Neural cell (in vitro differentiated cells): ENCODE measurements around the gene CSDE1. TPM values are rescaled to one million over a fixed set of nuclear protein-coding genes. Genes with fewer than 3 reads are reported as not detected.

Experiments
- H2AFZ ChIP-seq: fragments of 200-600, 300-800 bp; sonication (generic), shearing (Covaris generic); 2 replicates; pipeline ENCODE4 v1.6.0; 2014; ENCODE audit warnings: low read depth, mild to moderate bottlenecking, antibody characterized with exemption, low read length, moderate library complexity
- H3F3A ChIP-seq: fragments of 200-600 bp; shearing (Covaris generic); 2 replicates; pipeline ENCODE4 v1.6.1; 2016; ENCODE audit warnings: mild to moderate bottlenecking, moderate library complexity, mixed read lengths, antibody characterized with exemption, low read length; ENCODE audit not compliant: insufficient read depth, poor library complexity, severe bottlenecking
- H3K27ac ChIP-seq: fragments of 200-600, 300-800 bp; sonication (generic), shearing (Covaris generic); 2 replicates; pipeline ENCODE4 v1.5.1; 2014; ENCODE audit warnings: mild to moderate bottlenecking, low read length, moderate library complexity
- H3K27me3 ChIP-seq: fragments of 300-800, 200-600 bp; sonication (generic), shearing (Covaris generic); 2 replicates; pipeline ENCODE4 v1.6.0; 2014; ENCODE audit warnings: mild to moderate bottlenecking, low read depth, low read length, moderate library complexity; ENCODE audit not compliant: insufficient read depth
- H3K36me3 ChIP-seq: fragments of 300-800, 200-600 bp; sonication (generic), shearing (Covaris generic); 2 replicates; pipeline ENCODE4 v1.5.1; 2014; ENCODE audit warnings: mild to moderate bottlenecking, antibody characterized with exemption, low read length, moderate library complexity; ENCODE audit not compliant: insufficient read depth
- H3K4me2 ChIP-seq: fragments of 300-800, 200-600 bp; sonication (generic), shearing (Covaris generic); 2 replicates; pipeline ENCODE4 v1.6.0; 2014; ENCODE audit warnings: mild to moderate bottlenecking, low read length
- H3K4me3 ChIP-seq: fragments of 300-800, 200-600 bp; sonication (generic), shearing (Covaris generic); 2 replicates; pipeline ENCODE4 v1.5.1; 2014; ENCODE audit warnings: mild to moderate bottlenecking, low read length, moderate library complexity
- H3K79me2 ChIP-seq: fragments of 200-600 bp; shearing (Covaris generic); replicated peaks from 2 replicates; pipeline ENCODE4 v1.6.0; 2014; ENCODE audit warnings: mild to moderate bottlenecking, low read length, moderate library complexity; ENCODE audit not compliant: insufficient read depth
- H3K9ac ChIP-seq: fragments of 300-800, 200-600 bp; sonication (generic), shearing (Covaris generic); 2 replicates; pipeline ENCODE4 v1.6.1; 2016; ENCODE audit warnings: mild to moderate bottlenecking, low read length, mixed read lengths
- H3K9me2 ChIP-seq: fragments of 200-600 bp; shearing (Covaris generic); 2 replicates; pipeline ENCODE4 v1.6.1; 2016; ENCODE audit warnings: mild to moderate bottlenecking, low read length, mixed read lengths; ENCODE audit not compliant: insufficient read depth
- H3K9me3 ChIP-seq: fragments of 200-600, 300-800 bp; sonication (generic), shearing (Covaris generic); 2 replicates; pipeline ENCODE4 v1.6.1; 2016; ENCODE audit warnings: mild to moderate bottlenecking, mixed run types, low read length, moderate library complexity, mixed read lengths
- H4K20me1 ChIP-seq: fragments of 200-600 bp; shearing (Covaris generic); 2 replicates; pipeline ENCODE4 v1.6.1; 2016; ENCODE audit warnings: mild to moderate bottlenecking, mixed run types; ENCODE audit not compliant: insufficient read depth
- CTCF ChIP-seq: fragments of 450-650 bp; IDR thresholded peaks from 2 replicates; pipeline ENCODE4 v1.5.1; 2014; ENCODE audit warnings: antibody characterized with exemption, mild to moderate bottlenecking, moderate library complexity; ENCODE audit not compliant: poor library complexity, severe bottlenecking
- EP300 ChIP-seq: fragments of 450-650 bp; conservative IDR thresholded peaks from 2 replicates; pipeline ENCODE4 v1.6.1; 2014; ENCODE audit warnings: antibody characterized with exemption, mild to moderate bottlenecking, moderate library complexity; ENCODE audit not compliant: poor library complexity, severe bottlenecking
- EZH2 ChIP-seq: fragments of 200-600, 300-800 bp; shearing (Covaris generic), sonication (generic); IDR thresholded peaks from 2 replicates; pipeline ENCODE4 v1.6.1; 2014; ENCODE audit warnings: antibody characterized with exemption, low read length, borderline replicate concordance, mild to moderate bottlenecking; ENCODE audit not compliant: insufficient read depth, poor library complexity, severe bottlenecking
- MXI1 ChIP-seq: fragments of 450-650 bp; conservative IDR thresholded peaks from 2 replicates; pipeline ENCODE4 v1.6.1; 2014; ENCODE audit warnings: antibody characterized with exemption, mild to moderate bottlenecking; ENCODE audit not compliant: poor library complexity, severe bottlenecking
- POLR2AphosphoS5 ChIP-seq: IDR thresholded peaks from 2 replicates; pipeline ENCODE4 v1.6.1; 2012
- RAD21 ChIP-seq: fragments of 450-650 bp; conservative IDR thresholded peaks from 2 replicates; pipeline ENCODE4 v1.6.1; 2014; ENCODE audit warnings: antibody characterized with exemption, mild to moderate bottlenecking, moderate library complexity
- SMC3 ChIP-seq: fragments of 450-650 bp; conservative IDR thresholded peaks from 2 replicates; pipeline ENCODE4 v1.6.1; 2014; ENCODE audit warnings: antibody characterized with exemption, mild to moderate bottlenecking, moderate library complexity; ENCODE audit not compliant: poor library complexity
- TAF1 ChIP-seq: IDR thresholded peaks from 2 replicates; pipeline ENCODE4 v1.6.1; 2012; ENCODE audit warnings: low read depth
- polyA plus RNA-seq: library from polyadenylated mRNA; depleted of rRNA; stranded (reverse); fragments of >200 nt; gene quantifications from 2 replicates; pipeline ENCODE4 v1.2.3, GENCODE V29; 2014
- TF ChIP-seq, protein P1 (sequence below): IDR thresholded peaks from 2 replicates; pipeline ENCODE4 v1.6.1; 2012; ENCODE audit warnings: borderline replicate concordance

Gene CSDE1
- polyA plus RNA-seq, 1 donor from 2014 or later = 424 TPM

DNA sequence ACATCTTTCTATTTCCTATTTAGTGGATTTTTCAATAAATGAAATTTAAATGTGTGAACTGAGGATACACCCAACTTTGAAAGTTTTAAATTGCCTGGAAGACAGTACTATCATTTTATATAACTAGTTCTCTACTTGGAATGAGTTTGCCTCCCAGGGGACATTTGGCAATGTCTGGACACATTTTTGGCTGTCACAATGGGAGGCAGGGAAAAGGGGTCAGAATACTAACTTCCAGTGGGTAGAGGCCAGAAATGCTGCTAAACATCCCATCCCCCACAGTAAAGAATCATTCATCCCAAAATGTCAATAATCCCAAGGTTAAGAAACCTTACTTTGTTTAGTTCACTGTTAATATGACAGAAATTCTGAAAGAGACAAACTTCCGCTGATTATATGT lies 28.0 kb downstream of the CSDE1 start:
- no peak overlapping the region for H3K4me3 ChIP-seq
- no peaks in the 10 kb centered on the region for H3K9me3 ChIP-seq
- H3K36me3 ChIP-seq = peaks cover 19% of the 10 kb centered on the region
- H4K20me1 ChIP-seq = peaks cover 3% of the 10 kb centered on the region
- no peak overlapping the region for H2AFZ ChIP-seq
- H3K4me2 ChIP-seq = no peak overlapping the region
- no peak overlapping the region for H3K9ac ChIP-seq
- no peak overlapping the region for H3K27ac ChIP-seq
- no peaks in the 10 kb centered on the region for H3K27me3 ChIP-seq
- H3K9me2 ChIP-seq = no peaks in the 10 kb centered on the region
- H3F3A ChIP-seq = no peaks in the 10 kb centered on the region
- peaks cover 23% of the 10 kb centered on the region for H3K79me2 ChIP-seq
- TF ChIP-seq TAF1 (no peak), MXI1 (no peak), EZH2 (no peak), SMC3 (no peak), POLR2AphosphoS5 (no peak), EP300 (no peak), RAD21 (no peak), CTCF (no peak)
- TF ChIP-seq, protein P1, sequence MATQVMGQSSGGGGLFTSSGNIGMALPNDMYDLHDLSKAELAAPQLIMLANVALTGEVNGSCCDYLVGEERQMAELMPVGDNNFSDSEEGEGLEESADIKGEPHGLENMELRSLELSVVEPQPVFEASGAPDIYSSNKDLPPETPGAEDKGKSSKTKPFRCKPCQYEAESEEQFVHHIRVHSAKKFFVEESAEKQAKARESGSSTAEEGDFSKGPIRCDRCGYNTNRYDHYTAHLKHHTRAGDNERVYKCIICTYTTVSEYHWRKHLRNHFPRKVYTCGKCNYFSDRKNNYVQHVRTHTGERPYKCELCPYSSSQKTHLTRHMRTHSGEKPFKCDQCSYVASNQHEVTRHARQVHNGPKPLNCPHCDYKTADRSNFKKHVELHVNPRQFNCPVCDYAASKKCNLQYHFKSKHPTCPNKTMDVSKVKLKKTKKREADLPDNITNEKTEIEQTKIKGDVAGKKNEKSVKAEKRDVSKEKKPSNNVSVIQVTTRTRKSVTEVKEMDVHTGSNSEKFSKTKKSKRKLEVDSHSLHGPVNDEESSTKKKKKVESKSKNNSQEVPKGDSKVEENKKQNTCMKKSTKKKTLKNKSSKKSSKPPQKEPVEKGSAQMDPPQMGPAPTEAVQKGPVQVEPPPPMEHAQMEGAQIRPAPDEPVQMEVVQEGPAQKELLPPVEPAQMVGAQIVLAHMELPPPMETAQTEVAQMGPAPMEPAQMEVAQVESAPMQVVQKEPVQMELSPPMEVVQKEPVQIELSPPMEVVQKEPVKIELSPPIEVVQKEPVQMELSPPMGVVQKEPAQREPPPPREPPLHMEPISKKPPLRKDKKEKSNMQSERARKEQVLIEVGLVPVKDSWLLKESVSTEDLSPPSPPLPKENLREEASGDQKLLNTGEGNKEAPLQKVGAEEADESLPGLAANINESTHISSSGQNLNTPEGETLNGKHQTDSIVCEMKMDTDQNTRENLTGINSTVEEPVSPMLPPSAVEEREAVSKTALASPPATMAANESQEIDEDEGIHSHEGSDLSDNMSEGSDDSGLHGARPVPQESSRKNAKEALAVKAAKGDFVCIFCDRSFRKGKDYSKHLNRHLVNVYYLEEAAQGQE = no peak

DNA sequence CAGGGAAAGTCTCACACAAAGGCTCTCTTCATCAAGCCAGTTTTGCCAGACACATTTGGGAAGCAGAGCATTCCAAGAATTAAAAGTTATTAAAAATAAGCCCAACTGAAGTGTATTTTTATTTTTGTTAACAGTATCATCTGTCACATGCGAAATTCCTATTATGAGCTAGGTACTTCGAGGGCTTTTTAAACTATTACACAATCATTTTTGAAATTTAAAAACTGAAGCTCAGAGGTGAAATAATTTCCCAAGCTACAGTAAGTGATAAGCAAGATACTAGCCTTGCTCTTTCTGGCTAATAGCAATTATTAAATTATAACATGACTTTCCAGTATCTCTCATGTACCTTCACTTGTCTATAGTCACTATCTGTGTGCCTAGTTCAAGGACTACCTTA lies 29.2 kb downstream of the CSDE1 start:
- no peak for TF ChIP-seq POLR2AphosphoS5
- Histone ChIP-seq H3K9me2 (no peaks in the 10 kb centered on the region), H3K4me3 (no peak overlapping the region), H4K20me1 (no peaks in the 10 kb centered on the region), H3K9ac (no peak overlapping the region), H3F3A (no peaks in the 10 kb centered on the region), H3K36me3 (peaks cover 15% of the 10 kb centered on the region), H3K27me3 (no peaks in the 10 kb centered on the region), H3K9me3 (no peaks in the 10 kb centered on the region), H3K27ac (no peak overlapping the region), H3K4me2 (no peak overlapping the region), H3K79me2 (peaks cover 23% of the 10 kb centered on the region), H2AFZ (no peak overlapping the region)

DNA sequence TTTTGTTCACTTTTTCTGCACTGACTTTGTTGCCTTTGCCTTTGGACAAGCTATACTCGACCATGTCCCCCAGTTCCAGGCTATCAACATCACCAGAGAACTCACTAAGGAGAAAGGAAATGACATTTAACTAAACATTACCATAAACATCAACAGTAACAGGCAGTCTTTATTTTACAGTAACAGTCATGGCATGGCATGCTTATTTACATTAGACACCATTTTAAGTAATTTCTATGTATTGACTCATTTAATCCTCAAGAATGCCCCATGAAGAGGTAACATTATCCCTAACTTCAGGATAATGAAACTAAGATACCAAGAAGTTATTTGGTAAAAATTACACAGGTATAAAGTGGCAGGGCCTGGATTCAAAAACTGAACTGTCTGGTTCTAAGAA lies 32.6 kb downstream of the CSDE1 start:
- Histone ChIP-seq H3K36me3 (peaks cover 15% of the 10 kb centered on the region), H4K20me1 (no peaks in the 10 kb centered on the region), H3K79me2 (peaks cover 15% of the 10 kb centered on the region)

More for the DNA sequence above, 32.6 kb downstream of the CSDE1 start:
- Histone ChIP-seq H3K9me3 (no peaks in the 10 kb centered on the region), H3K27me3 (no peaks in the 10 kb centered on the region), H2AFZ (no peak overlapping the region), H3K9ac (no peak overlapping the region), H3K9me2 (no peaks in the 10 kb centered on the region), H3K4me3 (no peak overlapping the region), H3F3A (no peaks in the 10 kb centered on the region), H3K4me2 (no peak overlapping the region), H3K27ac (no peak overlapping the region)
- TF ChIP-seq POLR2AphosphoS5 (no peak), RAD21 (no peak), EP300 (no peak), MXI1 (no peak), EZH2 (no peak), SMC3 (no peak), TAF1 (no peak), CTCF (no peak)
- TF ChIP-seq, protein P1 = no peak
